Body of pancreas (tissue), 4 donors: Measurements from ENCODE around the gene RASSF10. TPM values are rescaled to one million over a fixed set of nuclear protein-coding genes. Genes with fewer than 3 reads are reported as not detected.

Experiments
- ATAC-seq: fragments of 150-250 bp; one replicate; pipeline ENCODE4 v1.9.1; 2016
- DNase-seq, 4 donors: peaks; one replicate each; pipeline ENCODE4 v3.0.0-alpha.2; 2019
- H3K27ac ChIP-seq, 4 donors: fragments of 200-600 bp; sonication (generic); 1 replicate in 3 of 4; 2 replicates in 1 of 4; pipeline versions ENCODE4 v1.5.1 to v1.6.1; 2016 to 2019; ENCODE audit warnings: mild to moderate bottlenecking in 1 of 4, mixed read lengths in 1 of 4, moderate library complexity in 1 of 4
- H3K27me3 ChIP-seq, 2 donors: fragments of 200-600 bp; sonication (generic); one replicate each; pipeline ENCODE4 v1.6.0; 2016; ENCODE audit warnings: mild to moderate bottlenecking in 1 of 2
- H3K36me3 ChIP-seq, 2 donors: fragments of 200-600 bp; sonication (generic); replicated peaks in 1 of 2; 2 replicates each; pipeline ENCODE4 v1.5.1; 2016; ENCODE audit warnings: low read depth in 2 of 2; ENCODE audit not compliant: insufficient read depth in 1 of 2
- H3K4me1 ChIP-seq: fragments of 200-600 bp; sonication (generic); one replicate; pipeline ENCODE4 v1.6.0; 2016
- H3K4me3 ChIP-seq, 2 donors: fragments of 200-600 bp; sonication (generic); 1 replicate in 1 of 2; 2 replicates in 1 of 2; pipeline ENCODE4 v1.5.1; 2016 to 2019
- H3K9me3 ChIP-seq, 3 donors: fragments of 200-600 bp; sonication (generic); 1 replicate in 2 of 3; 2 replicates in 1 of 3; pipeline ENCODE4 v1.5.1; 2016
- CTCF ChIP-seq, 7 experiments: fragments of 450-650 bp in 4 of 7; fragments of 200-600 bp in 3 of 7; sonication (generic) in 3 of 7; IDR thresholded peaks; one replicate each; pipeline ENCODE4 v1.5.1; 2016 to 2019; ENCODE audit warnings: antibody characterized with exemption in 7 of 7
- POLR2A ChIP-seq, 3 donors: fragments of 450-650 bp; IDR thresholded peaks; one replicate each; pipeline ENCODE4 v1.6.1; 2016; ENCODE audit warnings: antibody characterized with exemption in 3 of 3, mild to moderate bottlenecking in 2 of 3
- WGBS, 2 donors: methylation state at CpG; one replicate each; pipeline ENCODE4 v1.1.5; 2017; 5-methylcytosine and 5-hydroxymethylcytosine counted together
- intact Hi-C: fragments of 100-400 bp; cut with DNase I; formaldehyde crosslinking; loops from one replicate; pipeline ENCODE4 v1.15.1; 2023
- total RNA-seq, 2 donors: library from RNA; depleted of rRNA; stranded (reverse); fragments of >200 nt; gene quantifications; one replicate each; pipeline ENCODE4 v1.1.0, GENCODE V29; 2016

Gene RASSF10
- total RNA-seq, 2 donors from 2014 or later = not detected

DNA sequence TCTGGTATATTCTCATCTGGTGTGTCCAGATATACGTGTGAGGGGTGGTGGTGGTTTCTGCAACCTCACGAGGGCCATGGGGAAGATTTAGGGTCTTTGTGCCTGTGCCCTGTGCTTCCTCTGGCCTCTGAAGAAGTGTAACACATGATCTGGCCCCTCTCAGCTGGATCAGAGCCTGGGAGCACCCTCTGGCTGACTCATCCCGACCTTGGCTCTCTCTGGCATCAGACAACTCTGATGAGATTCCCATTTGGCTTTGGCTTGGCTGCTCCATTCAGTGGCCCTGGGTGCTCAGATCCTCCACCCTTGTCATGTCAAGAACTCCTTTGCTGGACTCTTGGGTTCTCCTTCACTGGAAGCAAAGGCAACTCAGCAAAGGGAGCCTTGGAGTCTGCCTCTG, 45.2 kb downstream of the RASSF10 start:
- no peak overlapping the region for H3K27ac ChIP-seq
- intact Hi-C loops = loop anchor here (10.0 kb wide), 1 partner anchor 49 kb away; the partner anchor contains the start of gene RASSF10
- no peaks in the 10 kb centered on the region for H3K36me3 ChIP-seq
- H3K4me1 ChIP-seq = peaks cover 23% of the 10 kb centered on the region
- TF ChIP-seq CTCF (IDR thresholded peaks at IDR 0.05) (no peak), POLR2A (IDR thresholded peaks at IDR 0.05) (no peak)
- DNase-seq (no peak), ATAC-seq (no peak)
- no peaks in the 10 kb centered on the region for H3K27me3 ChIP-seq
- no peaks in the 10 kb centered on the region for H3K9me3 ChIP-seq
- 86 to 92% methylated on average over 2 to 3 of the region's 3 CpGs for WGBS, 2 donors
- H3K4me3 ChIP-seq = no peak overlapping the region

DNA sequence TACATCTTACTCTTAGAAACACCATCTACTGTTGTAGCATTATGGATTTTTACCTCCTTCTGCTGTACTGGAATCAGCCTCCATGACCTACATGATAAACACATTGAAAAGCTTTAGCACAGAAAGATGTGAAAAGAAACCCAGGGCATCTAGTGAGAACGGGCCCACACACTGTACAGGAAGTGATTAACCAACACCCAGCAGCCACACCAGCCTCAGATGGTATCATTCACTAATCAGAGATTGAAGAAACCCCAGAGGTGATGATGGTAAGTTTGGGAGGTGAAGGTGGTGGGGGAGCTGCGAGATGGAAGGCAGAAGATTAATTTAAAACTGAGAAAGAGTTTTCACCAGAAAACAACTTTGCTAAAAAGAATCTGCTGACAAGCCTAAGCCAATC, 46.1 kb downstream of the RASSF10 start:
- Histone ChIP-seq H3K27ac (no peak overlapping the region), H3K4me1 (peaks cover 23% of the 10 kb centered on the region), H3K36me3 (no peaks in the 10 kb centered on the region), H3K9me3 (no peaks in the 10 kb centered on the region), H3K4me3 (no peak overlapping the region), H3K27me3 (no peaks in the 10 kb centered on the region)
- no peak for ATAC-seq
- no peak for DNase-seq
- intact Hi-C loops = loop anchor here (10.0 kb wide), 1 partner anchor 50 kb away; the partner anchor contains the start of gene RASSF10
- WGBS, 2 donors = 75 to 81% methylated on average over 2 of the region's 2 CpGs
- TF ChIP-seq POLR2A (IDR thresholded peaks at IDR 0.05) (no peak), CTCF (IDR thresholded peaks at IDR 0.05) (no peak)

DNA sequence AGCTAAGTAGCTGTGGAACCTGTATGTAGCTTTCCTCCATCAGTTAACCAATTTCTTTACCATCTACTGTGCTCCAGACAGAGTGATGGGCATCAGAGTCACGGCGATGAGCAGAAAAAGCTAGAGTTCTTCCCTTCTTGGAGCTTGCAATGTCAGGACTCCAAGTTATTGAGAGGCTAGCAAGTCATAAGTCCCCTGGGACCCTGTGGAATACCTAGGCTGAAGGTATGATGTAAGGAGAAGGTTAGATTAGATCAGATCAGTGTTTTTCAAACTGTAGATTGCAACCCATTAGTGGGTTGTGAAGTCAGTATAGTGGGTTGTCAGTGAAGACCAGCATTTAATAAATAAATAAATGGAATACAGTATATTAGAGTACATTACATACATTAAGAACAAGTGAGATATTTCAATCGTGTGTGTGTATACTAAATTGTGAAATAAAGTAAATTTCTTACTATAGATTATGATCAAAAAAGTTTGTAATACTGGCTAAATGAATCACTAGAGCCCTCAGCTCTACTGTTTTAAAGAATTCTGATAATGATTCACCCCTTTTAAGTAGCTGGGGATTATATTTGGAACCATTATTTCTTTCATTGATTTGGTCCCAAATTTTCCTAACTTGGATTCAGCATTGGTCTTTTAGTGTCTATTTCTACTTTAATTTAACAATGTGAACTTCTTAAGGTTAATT, 52.3 kb downstream of the RASSF10 start:
- Histone ChIP-seq H3K9me3 (no peaks in the 10 kb centered on the region), H3K36me3 (no peaks in the 10 kb centered on the region), H3K27ac (no peak overlapping the region), H3K4me1 (peaks cover 11% of the 10 kb centered on the region), H3K4me3 (no peak overlapping the region), H3K27me3 (no peaks in the 10 kb centered on the region)
- ATAC-seq = no peak
- TF ChIP-seq POLR2A (IDR thresholded peaks at IDR 0.05) = no peak
- no peak for TF ChIP-seq CTCF (IDR thresholded peaks at IDR 0.05)
- DNase-seq = no peak
- intact Hi-C loops = no loop called here
- WGBS, 2 donors = 74 to 86% methylated on average over 3 of the region's 3 CpGs
